ENCODE measurements around the gene COL15A1. TPM values are rescaled to one million over a fixed set of nuclear protein-coding genes. Genes with fewer than 3 reads are reported as not detected.
"Not testable (repeated sequence)": the region's sequence is repeated elsewhere in the genome, so short reads cannot be mapped to it uniquely, and the experiment has no call there.

The COL15A1 gene
- total RNA-seq, 1 donor from 2014 or later = 31.5 TPM

GRCh38 chr9:99092643-99093491, 149.2 kb downstream of the COL15A1 start:
- DNase-seq = no peak

GRCh38 chr9:99093492-99093791, 149.7 kb downstream of the COL15A1 start:
- no peak for DNase-seq

DNA sequence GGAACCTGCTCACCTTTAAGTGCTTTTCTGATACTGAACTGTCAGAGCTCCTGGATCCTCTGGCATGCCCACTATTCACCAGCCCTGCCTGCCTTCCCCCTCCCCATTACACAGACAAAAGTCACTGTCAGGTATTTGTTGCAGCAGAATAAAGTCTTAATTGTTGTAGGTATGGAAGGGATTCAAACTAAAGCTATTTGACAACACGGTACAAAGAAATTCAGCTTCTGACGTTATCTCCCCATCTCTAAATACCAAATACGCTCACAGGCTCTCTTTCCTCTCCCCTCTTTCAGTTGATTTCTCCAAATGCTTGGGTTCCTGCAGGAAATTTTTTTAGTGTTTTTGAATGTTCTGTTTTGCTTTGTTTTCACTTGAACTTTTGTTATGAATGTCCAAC, 151.9 kb downstream of the COL15A1 start:
- no peak for DNase-seq

GRCh38 chr9:99096409-99096808, 152.7 kb downstream of the COL15A1 start:
- DNase-seq = no peak

GRCh38 chr9:99099806-99100585, 156.3 kb downstream of the COL15A1 start:
- not testable (repeated sequence) for DNase-seq

DNA sequence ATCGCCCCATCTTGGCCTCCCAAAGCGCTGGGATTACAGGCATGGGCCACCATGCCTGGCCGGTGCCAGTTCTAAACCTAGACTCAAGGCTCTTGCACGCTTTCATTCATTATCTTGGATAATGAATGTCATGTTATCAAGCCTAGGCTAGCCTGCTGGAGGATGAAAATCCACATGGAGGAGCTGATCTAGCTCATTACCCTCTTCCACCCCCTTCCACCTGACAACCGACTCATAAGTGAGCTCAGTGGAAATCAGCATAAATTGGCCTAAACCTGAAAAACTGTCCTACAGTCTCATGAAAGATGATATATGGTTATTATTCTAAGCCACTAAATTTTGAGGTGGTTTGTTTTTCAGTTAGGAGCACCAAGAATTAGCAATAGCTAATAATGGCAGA, 157.6 kb downstream of the COL15A1 start:
- DNase-seq = no peak

GRCh38 chr9:99101812-99102211, 158.1 kb downstream of the COL15A1 start:
- DNase-seq = no peak

DNA sequence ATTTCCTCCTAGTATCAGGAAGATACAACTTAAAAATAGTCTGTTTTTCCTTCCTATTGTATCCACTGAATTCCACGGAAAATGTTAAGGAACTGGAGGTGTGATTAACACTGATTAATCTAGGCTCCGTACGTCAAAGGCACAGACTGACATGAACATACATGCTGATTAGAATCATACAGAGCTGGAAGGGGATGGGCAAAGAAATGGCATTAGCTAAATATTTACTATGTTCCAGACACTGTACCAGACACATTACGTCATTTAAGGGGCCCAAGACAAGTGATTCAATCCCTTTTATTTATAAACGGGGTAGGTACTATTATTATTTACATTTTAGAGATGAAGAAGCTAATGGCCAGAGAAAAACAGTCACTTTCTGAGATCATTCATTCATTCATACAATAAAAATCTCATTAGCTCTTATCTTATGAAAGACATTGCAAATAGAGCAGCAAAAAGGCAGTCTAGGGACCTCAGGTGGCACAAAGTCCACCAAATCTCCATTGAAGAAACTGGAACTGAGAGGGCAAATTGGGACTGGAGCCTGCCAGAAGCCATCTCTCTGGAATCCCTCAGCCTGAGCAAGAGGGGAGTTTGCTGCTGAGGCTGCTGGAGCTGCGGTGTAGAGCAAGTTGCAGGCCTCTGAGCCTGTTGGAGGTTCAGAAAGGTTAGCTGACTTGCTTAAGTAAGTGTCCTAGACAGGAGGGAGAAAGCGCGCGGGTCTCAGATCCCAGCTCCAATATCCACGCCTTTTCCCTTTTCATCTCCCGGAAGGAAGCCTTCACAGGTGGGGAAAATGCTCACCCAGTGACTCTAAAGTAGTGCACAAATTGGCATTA, 159.6 kb downstream of the COL15A1 start:
- peak; percentile 7 for DNase-seq

GRCh38 chr9:99103901-99104458, 160.3 kb downstream of the COL15A1 start:
- peak; percentile 32 for DNase-seq

DNA sequence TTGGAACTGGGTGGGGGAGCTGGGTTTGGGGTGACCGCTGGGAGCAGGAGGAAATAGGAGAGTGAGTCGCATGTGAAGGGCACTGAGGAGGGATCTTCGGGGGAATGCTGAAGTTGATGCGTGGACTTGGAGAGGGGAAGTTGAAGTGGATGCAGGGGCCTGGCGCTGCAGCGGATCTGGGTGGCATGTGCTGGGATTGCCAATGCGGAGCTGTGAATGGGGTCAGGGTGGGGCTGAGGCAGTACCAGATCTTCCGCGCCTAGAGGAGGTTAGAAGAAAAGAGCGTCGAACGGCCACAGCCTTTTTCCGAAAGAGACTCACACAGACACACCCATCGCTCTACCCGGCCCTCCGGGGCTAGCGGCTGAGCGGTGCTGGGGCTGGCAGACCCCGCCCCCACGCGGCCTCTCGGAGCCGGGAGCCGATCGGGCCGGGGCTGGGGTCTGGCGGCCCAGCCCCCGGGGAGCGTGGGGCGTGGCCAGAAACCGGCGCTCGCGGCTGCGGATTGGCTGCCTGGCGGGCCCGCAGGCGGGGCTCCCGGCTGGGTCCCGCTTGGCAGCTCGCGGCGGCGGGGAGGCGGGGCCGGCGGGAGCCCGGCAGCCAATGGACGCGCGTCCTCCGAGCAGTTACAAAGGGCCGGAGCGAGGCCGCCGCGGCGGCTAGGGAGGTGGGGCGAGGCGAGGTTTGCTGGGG, 160.9 kb downstream of the COL15A1 start, which contains the start of gene TGFBR1:
Gene TGFBR1 (plus strand): TSS at position 655 of the 693 bp plus-strand sequence. CDS start 93 bp downstream, outside the sequence.
- DNase-seq = peak; percentile 94

- peak; percentile 75 for DNase-seq
Observed at GRCh38 chr9:99105152-99106043, 161.7 kb downstream of the COL15A1 start.

GRCh38 chr9:99106044-99106375, 162.3 kb downstream of the COL15A1 start:
- DNase-seq = no peak

DNA sequence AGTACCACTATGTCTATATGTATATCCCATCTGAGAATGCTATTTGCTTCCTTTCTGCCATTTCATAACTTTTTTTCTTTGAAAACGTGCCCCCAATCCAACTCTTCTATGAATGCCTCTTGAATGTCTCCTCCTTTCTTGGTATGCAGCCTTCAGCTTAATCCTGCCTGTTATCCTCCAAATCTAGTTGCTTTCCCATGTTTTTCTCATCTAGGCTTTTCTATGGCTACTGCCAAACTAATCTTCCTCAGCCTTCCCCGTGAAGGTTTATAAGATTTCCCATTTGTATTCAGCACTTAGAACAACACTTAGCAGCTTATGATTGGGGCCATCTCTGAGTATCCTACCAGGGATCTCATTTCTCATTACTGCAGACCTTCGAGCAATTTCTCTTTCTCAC, 163.7 kb downstream of the COL15A1 start:
- DNase-seq = no peak

DNA sequence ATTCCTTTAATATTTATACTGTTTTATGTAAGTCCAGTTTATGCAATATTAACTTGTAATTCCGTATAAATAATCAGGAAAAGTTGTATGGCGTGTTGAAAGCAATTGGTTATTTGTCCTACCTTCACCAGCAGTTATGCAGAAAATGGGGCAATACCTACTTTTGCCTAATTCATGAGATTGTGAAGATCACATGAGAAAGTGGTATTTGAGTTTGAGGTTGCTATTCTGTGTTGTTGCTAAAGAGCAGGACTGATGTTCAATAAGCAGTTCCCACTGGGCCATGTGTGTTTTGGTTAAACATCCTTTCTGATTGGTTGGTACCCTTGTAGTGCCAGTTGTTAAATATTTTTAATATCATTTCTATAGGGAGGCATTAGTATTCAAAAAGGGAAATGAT, 164.4 kb downstream of the COL15A1 start:
- DNase-seq = no peak

DNA sequence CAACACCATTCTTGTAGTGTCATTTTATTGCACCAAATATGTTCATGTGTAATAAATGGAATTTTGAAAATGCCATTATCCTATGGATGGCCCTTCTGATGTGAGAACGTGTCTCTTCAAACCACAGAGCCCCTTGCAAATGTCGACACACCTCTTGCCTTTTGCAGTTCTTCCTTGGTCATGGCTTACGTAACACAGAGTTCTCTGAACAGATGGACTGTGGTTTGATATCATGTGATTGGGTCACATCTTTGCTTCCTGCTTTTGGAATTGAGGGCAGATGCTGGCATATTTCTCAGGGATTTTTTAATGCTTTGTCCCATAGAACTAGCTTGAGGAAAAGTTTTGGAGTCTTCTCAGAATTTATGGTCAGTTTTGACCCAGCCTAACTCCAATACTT, 165.8 kb downstream of the COL15A1 start:
- no peak for DNase-seq

- DNase-seq = no peak
Observed at GRCh38 chr9:99112750-99113413, 169.2 kb downstream of the COL15A1 start.

DNA sequence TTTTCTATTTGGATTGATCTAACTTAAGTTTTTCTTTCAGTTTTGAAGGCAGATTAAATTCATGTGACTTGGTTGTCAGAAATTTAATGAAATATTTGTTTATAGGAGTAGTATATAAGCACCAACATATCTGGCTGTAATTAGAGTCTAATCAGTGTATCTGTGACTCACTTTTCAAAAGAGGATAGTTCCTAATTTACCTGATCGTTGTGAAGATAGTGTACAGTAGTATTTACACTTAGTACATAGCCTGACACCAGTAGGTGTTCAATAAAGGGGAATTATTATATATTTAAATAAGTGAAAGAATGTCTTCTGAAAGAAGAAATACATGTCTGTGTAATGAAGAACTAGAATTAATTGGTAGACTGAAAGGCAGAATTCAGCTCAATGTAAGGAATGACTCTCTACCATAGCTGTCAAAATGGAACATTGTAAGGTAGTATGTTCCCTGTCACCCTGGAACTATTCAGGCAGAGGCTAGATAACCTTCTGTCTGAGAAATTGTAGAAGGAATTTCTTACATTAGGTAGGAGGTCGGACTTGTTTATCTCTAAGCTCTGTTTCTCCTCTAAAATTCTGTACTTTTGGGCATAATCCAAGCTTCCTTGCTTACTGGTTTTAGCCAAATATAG, 169.8 kb downstream of the COL15A1 start:
- DNase-seq = no peak

GRCh38 chr9:99114049-99114440, 170.3 kb downstream of the COL15A1 start:
- no peak for DNase-seq

DNA sequence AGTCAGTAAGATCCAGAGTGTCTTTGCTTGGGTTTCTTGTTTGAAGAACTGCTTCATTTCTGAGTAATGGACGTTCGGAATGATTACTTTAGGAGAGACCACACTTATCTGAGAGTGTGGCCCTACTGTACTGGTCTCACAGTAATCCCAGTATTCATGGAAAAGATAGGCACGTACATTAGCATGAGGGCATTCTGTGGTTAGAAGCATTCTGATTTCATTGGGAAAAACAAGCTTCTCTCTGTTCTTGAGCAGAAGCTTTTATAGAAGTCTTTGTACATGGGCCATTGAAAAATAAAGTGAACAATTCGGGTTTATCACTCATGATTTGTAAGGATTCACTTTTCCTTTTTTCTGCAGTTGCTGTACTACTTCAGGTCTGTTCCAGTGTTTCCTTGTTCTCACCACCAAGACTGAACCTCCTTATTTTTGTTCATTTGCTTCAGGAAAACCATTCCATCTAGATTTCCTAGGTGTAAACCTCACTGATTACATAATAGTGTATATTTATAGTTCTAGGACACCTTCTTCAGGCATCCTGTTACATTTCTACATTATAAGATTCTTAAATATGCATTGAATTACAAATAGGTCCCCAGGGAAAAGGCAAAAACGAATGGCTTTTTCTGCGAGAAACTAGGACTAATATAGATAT, 171.3 kb downstream of the COL15A1 start:
- DNase-seq = no peak
